Naive thymus-derived CD8-positive, alpha-beta T cell (primary cell): Measurements from ENCODE around the gene ZMIZ1. TPM values are rescaled to one million over a fixed set of nuclear protein-coding genes. Genes with fewer than 3 reads are reported as not detected.

ENCODE experiments used
- ATAC-seq, 2 donors: fragments of 150-1000 bp; cut with Tn5 transposase in 1 of 2; sonication (Bioruptor Pico), chemical (Tn5 transposase) in 1 of 2; 1 replicate in 1 of 2; 2 replicates in 1 of 2; pipeline ENCODE4 v1.10.0; 2021; ENCODE audit warnings: mild to moderate bottlenecking in 2 of 2, moderate library complexity in 2 of 2
- POLR2A ChIA-PET: fragments of 350-600 bp; sonication (Branson Sonifier 250); formaldehyde crosslinking; loops from one replicate; lab custom pipeline; 2021; ENCODE audit warnings: antibody characterized with exemption; lab: Charles Lee
- DNase-seq, 10 donors: peaks; one replicate each; pipeline versions ENCODE4 v3.0.0 to v3.0.0-alpha.2; 2020 to 2022
- H3K27ac Mint-ChIP-seq, 10 donors: one replicate each; pipeline ENCODE4 v1.8.0; 2020 to 2022; ENCODE audit warnings: mild to moderate bottlenecking in 10 of 10, mixed read lengths in 10 of 10, moderate library complexity in 4 of 10, inconsistent platforms in 1 of 10
- H3K27me3 Mint-ChIP-seq, 5 donors: one replicate each; pipeline ENCODE4 v1.8.0; 2021 to 2022; ENCODE audit warnings: mixed read lengths in 5 of 5
- H3K36me3 Mint-ChIP-seq, 3 donors: one replicate each; pipeline ENCODE4 v1.8.0; 2020 to 2022; ENCODE audit warnings: mixed read lengths in 3 of 3, mild to moderate bottlenecking in 2 of 3, inconsistent platforms in 1 of 3
- H3K4me1 Mint-ChIP-seq, 4 donors: one replicate each; pipeline ENCODE4 v1.8.0; 2021 to 2022; ENCODE audit warnings: mixed read lengths in 4 of 4
- H3K4me3 Mint-ChIP-seq, 10 donors: one replicate each; pipeline ENCODE4 v1.8.0; 2020 to 2022; ENCODE audit warnings: mild to moderate bottlenecking in 10 of 10, mixed read lengths in 10 of 10, moderate library complexity in 6 of 10, inconsistent platforms in 1 of 10
- H3K9me3 Mint-ChIP-seq, 9 donors: one replicate each; pipeline ENCODE4 v1.8.0; 2020 to 2022; ENCODE audit warnings: mixed read lengths in 9 of 9, mild to moderate bottlenecking in 3 of 9, inconsistent platforms in 1 of 9, moderate library complexity in 1 of 9
- polyA plus RNA-seq, 3 donors: library from polyadenylated mRNA; unstranded; fragments of 300-500 nt; fragmentation: Illumina TruSeq; gene quantifications; one replicate each; pipeline ENCODE4 v1.2.3, GENCODE V29; 2021
- total RNA-seq, 8 experiments: library from RNA in 2 of 8; stranded (reverse) in 2 of 8; gene quantifications; one replicate each; pipeline ENCODE4 v1.2.3 and lab custom pipeline; 2021 to 2026

ZMIZ1 gene
- total and polyA plus RNA-seq, 5 experiments from 2014 or later = 1.4 to 11.6 (median 2.7) TPM

GRCh38 chr10:79356104-79356503, 287.3 kb downstream of the ZMIZ1 start:
- no peak for ATAC-seq
- no peak for DNase-seq

DNA sequence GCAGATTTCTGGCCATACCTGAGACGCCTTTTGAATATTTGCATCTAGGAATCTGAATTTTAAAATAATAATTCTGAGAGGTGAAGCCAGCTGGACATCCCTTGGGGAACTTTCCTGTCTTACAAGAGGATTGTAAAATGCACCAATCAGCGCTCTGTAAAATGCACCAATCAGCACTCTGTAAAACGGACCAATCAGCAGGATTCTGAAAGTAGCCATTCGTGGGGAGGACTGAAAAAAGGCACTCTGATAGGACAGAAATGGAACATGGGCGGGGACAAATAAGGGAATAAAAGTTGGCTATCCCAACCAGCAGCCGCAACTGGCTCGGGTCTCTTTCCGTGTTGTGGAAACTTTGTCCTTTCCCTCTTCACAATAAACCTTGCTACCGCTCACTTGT, 288.4 kb downstream of the ZMIZ1 start:
- DNase-seq = no peak
- H3K4me1 Mint-ChIP-seq = peaks cover 10 to 34% (median 18%) of the 10 kb centered on the region in 4 donors
- H3K4me3 Mint-ChIP-seq = no peak overlapping the region
- peaks cover 0 to 48% (median 42%) of the 10 kb centered on the region in 3 donors for H3K36me3 Mint-ChIP-seq
- no peak overlapping the region for H3K27ac Mint-ChIP-seq
- POLR2A ChIA-PET = interaction anchor here (2.3 kb wide), 1 partner anchor 9 kb away, joined by 10 read pairs; the partner anchor contains the start of gene PPIF
- H3K27me3 Mint-ChIP-seq = no peaks in the 10 kb centered on the region
- ATAC-seq = no peak
- H3K9me3 Mint-ChIP-seq = peaks cover 0 to 2% (median 0%) of the 10 kb centered on the region in 9 donors

More at GRCh38 chr10:79356104-79356503, 287.3 kb downstream of the ZMIZ1 start:
- H3K27me3 Mint-ChIP-seq = no peaks in the 10 kb centered on the region
- peaks cover 0 to 26% (median 11%) of the 10 kb centered on the region in 4 donors for H3K4me1 Mint-ChIP-seq
- H3K4me3 Mint-ChIP-seq = peak overlapping the region in 1 of 10 donors; percentile 2
- peaks cover 0 to 2% (median 0%) of the 10 kb centered on the region in 9 donors for H3K9me3 Mint-ChIP-seq
- H3K36me3 Mint-ChIP-seq = peaks cover 0 to 52% (median 50%) of the 10 kb centered on the region in 3 donors
- POLR2A ChIA-PET = no interaction called here
- peak overlapping the region in 1 of 10 donors; percentile 40 for H3K27ac Mint-ChIP-seq

GRCh38 chr10:79358811-79359210, 290.0 kb downstream of the ZMIZ1 start:
- no peak for ATAC-seq
- POLR2A ChIA-PET = interaction anchor here (2.3 kb wide), 1 partner anchor 11 kb away, joined by 10 read pairs; the partner anchor contains the start of gene PPIF
- H3K9me3 Mint-ChIP-seq = peaks cover 0 to 3% (median 0%) of the 10 kb centered on the region in 9 donors

GRCh38 chr10:79359816-79360498, 291.2 kb downstream of the ZMIZ1 start:
- peaks cover 0 to 2% (median 0%) of the 10 kb centered on the region in 5 donors for H3K27me3 Mint-ChIP-seq
- H3K9me3 Mint-ChIP-seq = peaks cover 0 to 3% (median 0%) of the 10 kb centered on the region in 9 donors
- H3K4me1 Mint-ChIP-seq = peaks cover 8 to 17% (median 13%) of the 10 kb centered on the region in 4 donors
- POLR2A ChIA-PET = interaction anchor here (0.7 kb wide), 1 partner anchor 30 kb away, joined by 10 read pairs; no protein-coding TSS in a partner anchor
- no peak overlapping the region for H3K4me3 Mint-ChIP-seq
- peaks cover 0 to 24% (median 16%) of the 10 kb centered on the region in 3 donors for H3K36me3 Mint-ChIP-seq
- ATAC-seq (no peak), DNase-seq (no peak)
- H3K27ac Mint-ChIP-seq = no peak overlapping the region

More at GRCh38 chr10:79358811-79359210, 290.0 kb downstream of the ZMIZ1 start:
- Mint-ChIP-seq H3K27ac (no peak overlapping the region), H3K27me3 (no peaks in the 10 kb centered on the region), H3K4me1 (peaks cover 10 to 27% (median 14%) of the 10 kb centered on the region in 4 donors), H3K36me3 (peaks cover 0 to 33% (median 27%) of the 10 kb centered on the region in 3 donors), H3K4me3 (no peak overlapping the region)
- DNase-seq = no peak

- Mint-ChIP-seq H3K36me3 (peaks cover 0 to 17% (median 8%) of the 10 kb centered on the region in 3 donors), H3K27me3 (peaks cover 0 to 3% (median 0%) of the 10 kb centered on the region in 5 donors), H3K9me3 (peaks cover 0 to 3% (median 0%) of the 10 kb centered on the region in 9 donors), H3K4me3 (no peak overlapping the region), H3K27ac (no peak overlapping the region), H3K4me1 (peaks cover 8 to 15% (median 11%) of the 10 kb centered on the region in 4 donors)
- no peak for ATAC-seq
- DNase-seq = no peak
- POLR2A ChIA-PET = no interaction called here
Measured at GRCh38 chr10:79360499-79361342, 292.0 kb downstream of the ZMIZ1 start.

DNA sequence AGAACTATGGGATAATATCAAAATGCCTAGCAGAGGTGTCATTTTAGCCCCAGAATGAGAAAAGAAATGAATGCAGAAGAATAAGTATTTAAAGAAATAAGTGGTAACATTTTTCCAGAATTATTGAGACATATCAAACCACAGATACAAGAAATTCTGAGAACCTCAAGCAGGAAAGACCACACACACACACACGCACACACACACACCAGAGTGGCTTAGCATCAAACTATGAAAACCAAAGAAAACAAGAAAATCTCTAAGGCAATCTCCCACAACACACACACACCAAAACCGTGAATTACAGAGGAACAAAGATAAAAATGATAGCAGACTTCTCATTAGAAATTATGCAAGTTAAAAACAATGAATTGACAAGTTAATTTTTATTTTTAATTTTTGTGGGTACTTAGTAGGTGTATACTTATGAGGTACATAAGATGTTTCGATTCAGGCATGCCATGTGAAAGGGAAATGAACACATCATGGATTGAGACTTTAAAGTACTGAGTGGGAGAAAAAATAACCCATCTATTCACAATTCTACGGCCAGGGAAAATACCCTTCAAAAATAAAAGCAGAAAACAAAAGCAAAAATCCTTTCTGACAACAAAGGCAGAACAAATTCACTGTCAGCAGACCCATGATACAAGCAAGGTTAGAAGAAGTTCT, 293.1 kb downstream of the ZMIZ1 start:
- POLR2A ChIA-PET = no interaction called here
- H3K4me1 Mint-ChIP-seq = peaks cover 8 to 12% (median 9%) of the 10 kb centered on the region in 4 donors
- H3K4me3 Mint-ChIP-seq = peak overlapping the region in 1 of 10 donors; percentile 34
- H3K27me3 Mint-ChIP-seq = peaks cover 0 to 3% (median 0%) of the 10 kb centered on the region in 5 donors
- DNase-seq (no peak), ATAC-seq (no peak)
- H3K27ac Mint-ChIP-seq = no peak overlapping the region
- peaks cover 0 to 3% (median 0%) of the 10 kb centered on the region in 9 donors for H3K9me3 Mint-ChIP-seq
- peaks cover 0 to 9% (median 4%) of the 10 kb centered on the region in 3 donors for H3K36me3 Mint-ChIP-seq
